Loucy (cell line): Measurements from ENCODE around the gene ZBTB48.

Experiments used
- CTCF ChIP-seq: fragments of 200-600 bp; sonication (generic); conservative IDR thresholded peaks from 2 replicates; pipeline ENCODE4 v1.5.1; 2014; ENCODE audit warnings: mild to moderate bottlenecking, antibody characterized with exemption, low read length
- EZH2phosphoT487 ChIP-seq: fragments of 200-600 bp; IDR thresholded peaks from 2 replicates; pipeline ENCODE4 v1.6.1; 2018; ENCODE audit warnings: antibody characterized with exemption, mild to moderate bottlenecking, moderate library complexity, borderline replicate concordance

GRCh38 chr1:6547301-6547700 lies 32.5 kb upstream of the ZBTB48 start:
- TF ChIP-seq CTCF (no peak), EZH2phosphoT487 (no peak)
